K562 (cell line): Measurements from ENCODE around the gene MRPS6. TPM values are rescaled to one million over a fixed set of nuclear protein-coding genes. Genes with fewer than 3 reads are reported as not detected.

Experiments used
- CGGBP1 ChIP-seq: fragments of 250-450 bp; sonication (Bioruptor Pico); IDR thresholded peaks from 2 replicates; pipeline ENCODE4 v1.9.0; 2021; ENCODE audit warnings: mild to moderate bottlenecking
- E2F8 ChIP-seq: fragments of 450-650 bp; IDR thresholded peaks from 2 replicates; pipeline ENCODE4 v1.7.1; 2018; ENCODE audit warnings: mild to moderate bottlenecking, low read depth; ENCODE audit not compliant: partially characterized antibody
- ETV1 ChIP-seq: fragments of 450-650 bp; conservative IDR thresholded peaks from 2 replicates; pipeline ENCODE4 v1.6.1; 2016; ENCODE audit warnings: missing genetic modification characterization, control low read depth, low read depth, missing compliant biosample characterization
- FUS ChIP-seq: fragments of 200-400 bp; formaldehyde crosslinking; optimal IDR thresholded peaks from 2 replicates; pipeline ENCODE3; 2017; ENCODE audit warnings: low read depth, low read length
- REST ChIP-seq, 2 experiments: fragments of 450-650 bp; formaldehyde crosslinking in 1 of 2; IDR thresholded peaks; 2 replicates each; pipeline versions ENCODE4 v1.4.0 to v1.6.1; 2014 to 2020; ENCODE audit warnings: mild to moderate bottlenecking in 2 of 2, borderline replicate concordance in 1 of 2, low read depth in 1 of 2
- UBTF ChIP-seq, 2 experiments: IDR thresholded peaks; 2 replicates each; pipeline ENCODE4 v1.6.1; 2012; ENCODE audit warnings: improper control_type of control experiment in 2 of 2, low read depth in 2 of 2, low read length in 2 of 2, borderline replicate concordance in 1 of 2
- ZBTB5 ChIP-seq: fragments of 450-650 bp; IDR thresholded peaks from 2 replicates; pipeline ENCODE4 v1.6.1; 2017; ENCODE audit warnings: antibody characterized with exemption
- polyA plus RNA-seq, 8 experiments: library from polyadenylated mRNA; depleted of rRNA in 4 of 8; stranded (reverse) in 5 of 8; unstranded in 3 of 8; fragments of >200 nt; fragmentation: Nextera tagmentation in 2 of 8; fragmentation: Illumina TruSeq in 1 of 8; extraction: Ambion mirVana in 2 of 8; extraction: Trizol in 1 of 8; gene quantifications; 2 replicates each; pipeline versions ENCODE4 v1.2.1 to v1.2.3, GENCODE V29; 2011 to 2014; ENCODE audit warnings: inconsistent platforms in 1 of 8, missing spikeins in 1 of 8
- total RNA-seq, 7 experiments: library from RNA; depleted of rRNA in 6 of 7; stranded (reverse); fragments of >200 nt in 6 of 7; fragmentation: Illumina TruSeq in 2 of 7; extraction: Trizol in 2 of 7; gene quantifications; 2 replicates each; pipeline versions ENCODE4 v1.2.1 to v1.2.3, GENCODE V29; 2011 to 2021; ENCODE audit warnings: low replicate concordance in 1 of 7

Gene MRPS6
- total and polyA plus RNA-seq, 9 of the 15 experiments (the other 6 are each of a cell fraction or from before 2014, with no cell fraction given) = 26.1 to 72.0 (median 39.3) TPM

- TF ChIP-seq REST (IDR thresholded peaks at IDR 0.05; ENCODE audit: borderline replicate concordance) (peak; percentile 51; the same call in 1 of the 2 replicates), REST (CRISPR knock-in tag; IDR thresholded peaks at IDR 0.05; ENCODE audit: low read depth) (0 out of 2 replicates have a peak, but pooled peaks have one; percentile 68), ZBTB5 (no peak), FUS (peak; percentile 34), ETV1 (tag) (0 out of 2 replicates have a peak, but pooled peaks have one; percentile 15), E2F8 (no peak), CGGBP1 (CRISPR knock-in tag) (0 out of 2 replicates have a peak, but pooled peaks have one; percentile 18), UBTF (IDR thresholded peaks at IDR 0.05; ENCODE audit: borderline replicate concordance in 1 of 2, low read depth in 2 of 2, low read length in 2 of 2) (peak; percentile 73 to 77; a peak in 2 of 4 replicates)
Observed at GRCh38 chr21:34073032-34073748, at the start of gene MRPS6, which contains the start of gene SLC5A3 (continued).
